T-helper 2 cell (primary cell): ENCODE measurements around the gene ALDH8A1.

ENCODE experiments used
- DNase-seq, 5 experiments: peaks; one replicate each; pipeline versions ENCODE4 v3.0.0 to v3.0.0-alpha.2; 2012 to 2022

Gene ALDH8A1

GRCh38 chr6:134870677-134871498 lies 79.0 kb downstream of the ALDH8A1 start:
- peak in 1 of 5 experiments; percentile 30 for DNase-seq

DNA sequence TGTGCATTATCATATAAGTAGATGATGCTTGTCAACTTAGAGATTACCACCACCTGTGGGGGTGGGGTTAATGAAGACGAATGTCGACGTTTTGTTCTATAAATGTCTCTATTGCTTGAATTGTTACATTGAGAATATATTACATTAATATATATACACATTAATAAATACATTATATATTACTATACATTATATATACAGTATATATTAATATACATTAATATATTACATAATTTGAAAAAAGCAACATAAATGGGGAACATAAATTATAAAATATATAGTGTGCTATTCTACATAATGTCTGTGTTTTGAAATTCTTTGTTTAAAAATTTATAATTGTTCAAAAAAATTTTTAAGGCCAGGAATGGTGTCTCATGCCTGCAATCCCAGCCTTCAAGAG lies 81.1 kb downstream of the ALDH8A1 start:
- no peak for DNase-seq
